OCI-LY7 (cell line): Measurements from ENCODE around the gene DNAJB1.

Experiments
- CTCF ChIP-seq: fragments of 200-600 bp; sonication (generic); conservative IDR thresholded peaks from 2 replicates; pipeline ENCODE4 v1.5.1; 2014; ENCODE audit warnings: mild to moderate bottlenecking, antibody characterized with exemption, low read length, moderate library complexity, mixed read lengths
- EZH2phosphoT487 ChIP-seq: fragments of 200-600 bp; sonication (generic); IDR thresholded peaks from 2 replicates; pipeline ENCODE4 v1.6.1; 2018; ENCODE audit warnings: low read depth, borderline replicate concordance, mild to moderate bottlenecking, mixed run types, antibody characterized with exemption, low read length, moderate library complexity, mixed read lengths

- no peak for TF ChIP-seq CTCF
- no peak for TF ChIP-seq EZH2phosphoT487
These were observed 36.2 kb upstream of the DNAJB1 start for GRCh38 chr19:14554382-14554812.
